Keratinocyte (primary cell): ENCODE results near the gene PIGQ. TPM values are rescaled to one million over a fixed set of nuclear protein-coding genes. Genes with fewer than 3 reads are reported as not detected.

Experiments
- DNase-seq: peaks from one replicate; pipeline ENCODE4 v3.0.0-alpha.2; 2011; ENCODE audit warnings: low read depth, missing footprints, low spot score
- FAIRE-seq: peaks from 2 replicates; lab custom pipeline; 2011; peaks lifted over from hg19 to GRCh38; lab: Jason Lieb, UNC
- H2AFZ ChIP-seq: 2 replicates; pipeline ENCODE4 v1.6.0; 2012; ENCODE audit warnings: low read length, control low read depth, inconsistent platforms; ENCODE audit not compliant: control insufficient read depth
- H3K27ac ChIP-seq: 2 replicates; pipeline ENCODE4 v1.5.1; 2011; ENCODE audit warnings: low read length; ENCODE audit not compliant: control insufficient read depth, insufficient read depth
- H3K27me3 ChIP-seq: 3 replicates; pipeline ENCODE4 v1.6.0; 2011; ENCODE audit warnings: low read length; ENCODE audit not compliant: control insufficient read depth, insufficient read depth; ENCODE audit errors: extremely low read depth
- H3K36me3 ChIP-seq, 2 experiments: 2 replicates in 1 of 2; 3 replicates in 1 of 2; pipeline ENCODE4 v1.5.1; 2011; ENCODE audit warnings: low read length in 2 of 2, mild to moderate bottlenecking in 1 of 2; ENCODE audit not compliant: control insufficient read depth in 2 of 2, insufficient read depth in 2 of 2; ENCODE audit errors: extremely low read depth in 1 of 2
- H3K4me1 ChIP-seq: 3 replicates; pipeline ENCODE4 v1.5.1; 2011; ENCODE audit warnings: low read length; ENCODE audit not compliant: control insufficient read depth, insufficient read depth; ENCODE audit errors: extremely low read depth
- H3K4me2 ChIP-seq: 3 replicates; pipeline ENCODE4 v1.6.0; 2011; ENCODE audit warnings: low read depth, low read length; ENCODE audit not compliant: control insufficient read depth, insufficient read depth; ENCODE audit errors: extremely low read depth
- H3K4me3 ChIP-seq, 3 experiments: fragments of 200-600 bp in 1 of 3; sonication (generic) in 1 of 3; 2 replicates in 2 of 3; 3 replicates in 1 of 3; pipeline ENCODE4 v1.5.1; 2011 to 2016; ENCODE audit warnings: low read length in 3 of 3, mild to moderate bottlenecking in 3 of 3, control low read depth in 2 of 3, inconsistent platforms in 1 of 3, low read depth in 1 of 3, mixed read lengths in 1 of 3, mixed run types in 1 of 3, moderate library complexity in 1 of 3; ENCODE audit not compliant: control insufficient read depth in 2 of 3, insufficient read depth in 2 of 3; ENCODE audit errors: extremely low read depth in 1 of 3
- H3K79me2 ChIP-seq: 2 replicates; pipeline ENCODE4 v1.6.0; 2012; ENCODE audit warnings: low read length; ENCODE audit not compliant: control insufficient read depth, insufficient read depth
- H3K9ac ChIP-seq: 3 replicates; pipeline ENCODE4 v1.6.0; 2011; ENCODE audit warnings: low read length; ENCODE audit not compliant: control insufficient read depth, insufficient read depth; ENCODE audit errors: extremely low read depth
- H3K9me1 ChIP-seq: 3 replicates; pipeline ENCODE4 v1.6.0; 2011; ENCODE audit warnings: low read length; ENCODE audit not compliant: control insufficient read depth, insufficient read depth; ENCODE audit errors: extremely low read depth
- H3K9me3 ChIP-seq: 2 replicates; pipeline ENCODE4 v1.5.1; 2012; ENCODE audit warnings: low read depth, low read length; ENCODE audit not compliant: control insufficient read depth
- H4K20me1 ChIP-seq: 3 replicates; pipeline ENCODE4 v1.6.0; 2011; ENCODE audit warnings: low read length; ENCODE audit not compliant: control insufficient read depth, insufficient read depth; ENCODE audit errors: extremely low read depth
- CTCF ChIP-seq, 3 experiments: IDR thresholded peaks in 1 of 3; conservative IDR thresholded peaks in 1 of 3; optimal IDR thresholded peaks in 1 of 3; 2 replicates in 2 of 3; 3 replicates in 1 of 3; pipeline versions ENCODE3 to v1.5.1; 2011; ENCODE audit warnings: low read length in 3 of 3, mild to moderate bottlenecking in 3 of 3, moderate library complexity in 2 of 3, control low read depth in 1 of 3, inconsistent platforms in 1 of 3; ENCODE audit not compliant: insufficient read depth in 2 of 3; ENCODE audit errors: extremely low read depth in 1 of 3
- EZH2 ChIP-seq: IDR thresholded peaks from one replicate; pipeline ENCODE4 v1.6.1; 2012; ENCODE audit warnings: inconsistent platforms, mild to moderate bottlenecking, low read length, moderate library complexity
- dilution Hi-C: fragments of 300-500 bp; cut with MboI; formaldehyde crosslinking; loops from one replicate; pipeline ENCODE4 v1.7.0; 2020; ENCODE audit warnings: low sequenced_read_pairs; ENCODE audit not compliant: extremely low pct_ligation_motif_present
- polyA plus RNA-seq, 5 experiments: library from polyadenylated mRNA; depleted of rRNA in 3 of 5; stranded (reverse) in 3 of 5; stranded (forward) in 1 of 5; unstranded in 1 of 5; fragments of >200 nt; gene quantifications; 1 replicate in 1 of 5; 2 replicates in 3 of 5; 3 replicates in 1 of 5; pipeline versions ENCODE4 v1.2.1 to v1.2.3, GENCODE V29; 2011 to 2012; ENCODE audit warnings: missing spikeins in 2 of 5, low read depth in 1 of 5, low replicate concordance in 1 of 5

The PIGQ gene
- polyA plus RNA-seq, 1 donor (not counting 4 experiments of a cell fraction or from before 2014, with no cell fraction given): 11.2 TPM

- no peak for FAIRE-seq
- Histone ChIP-seq H3K27me3 (peaks cover 18% of the 10 kb centered on the region), H3K27ac (no peak overlapping the region), H3K36me3 (peaks cover 3 to 5% of the 10 kb centered on the region in 2 experiments), H3K9me1 (no peaks in the 10 kb centered on the region), H3K9me3 (no peaks in the 10 kb centered on the region), H2AFZ (no peak overlapping the region), H3K4me3 (no peak overlapping the region), H3K9ac (no peak overlapping the region), H3K4me1 (peaks cover 12% of the 10 kb centered on the region), H3K4me2 (no peak overlapping the region), H3K79me2 (peaks cover 5% of the 10 kb centered on the region), H4K20me1 (peaks cover 3% of the 10 kb centered on the region)
- no peak for TF ChIP-seq EZH2
- TF ChIP-seq CTCF (optimal IDR thresholded peaks at IDR 0.05 in 1 of 3, IDR thresholded peaks at IDR 0.05 in 1 of 3, conservative IDR thresholded peaks at IDR 0.05 in 1 of 3; ENCODE audit: extremely low read depth in 1 of 3, insufficient read depth in 2 of 3, low read length in 3 of 3): no peak
- no peak for DNase-seq
- dilution Hi-C loops: no loop called here
Measured at GRCh38 chr16:554297-554621, 15.5 kb upstream of the PIGQ start.

GRCh38 chr16:554640-555365, 15.0 kb upstream of the PIGQ start:
- no peak for DNase-seq
- Histone ChIP-seq H3K4me2 (peak overlapping the region; percentile 75), H2AFZ (no peak overlapping the region), H3K79me2 (peaks cover 4% of the 10 kb centered on the region), H3K36me3 (peaks cover 3 to 5% of the 10 kb centered on the region in 2 experiments), H4K20me1 (peaks cover under 1% of the 10 kb centered on the region), H3K4me3 (peak overlapping the region in 2 of 3 experiments; percentile 18 to 48), H3K27me3 (peaks cover 24% of the 10 kb centered on the region), H3K9ac (peak overlapping the region; percentile 9), H3K9me3 (no peaks in the 10 kb centered on the region), H3K9me1 (no peaks in the 10 kb centered on the region), H3K4me1 (peaks cover 12% of the 10 kb centered on the region), H3K27ac (no peak overlapping the region)
- dilution Hi-C loops: no loop called here
- no peak for FAIRE-seq
- TF ChIP-seq CTCF (optimal IDR thresholded peaks at IDR 0.05 in 1 of 3, IDR thresholded peaks at IDR 0.05 in 1 of 3, conservative IDR thresholded peaks at IDR 0.05 in 1 of 3; ENCODE audit: extremely low read depth in 1 of 3, insufficient read depth in 2 of 3, low read length in 3 of 3): no peak
- no peak for TF ChIP-seq EZH2
